MCF 10A (cell line): ENCODE results near the gene PXK. TPM values are rescaled to one million over a fixed set of nuclear protein-coding genes. Genes with fewer than 3 reads are reported as not detected.
"Not testable (repeated sequence)": the region's sequence is repeated elsewhere in the genome, so short reads cannot be mapped to it uniquely, and the experiment has no call there.

Source experiments
- BruUV-seq: library from RNA; stranded (reverse); fragments of 400-500 nt; replicated peaks from 2 replicates; lab custom pipeline; 2021; lab: Mats Ljungman, UMichigan
- CTCF ChIA-PET: fragments of 300-600 bp; sonication (Branson Sonifier 250); formaldehyde crosslinking; extraction: SDS; loops from one replicate; lab custom pipeline; 2021; ENCODE audit warnings: antibody characterized with exemption, inconsistent platforms; lab: Yijun Ruan, JAX
- POLR2A ChIA-PET: fragments of 300-600, 350-650 bp; sonication (Branson Sonifier 250); formaldehyde crosslinking; extraction: SDS; loops from one replicate; lab custom pipeline; 2020; ENCODE audit warnings: antibody characterized with exemption, inconsistent platforms; lab: Yijun Ruan, JAX
- DNase-seq: peaks from one replicate; pipeline ENCODE4 v3.0.0-alpha.2; 2018; ENCODE audit not compliant: unreplicated experiment
- H3K27ac Mint-ChIP-seq: one replicate; pipeline ENCODE4 v1.8.0; 2022; ENCODE audit warnings: mild to moderate bottlenecking, low read depth, mixed read lengths; ENCODE audit not compliant: unreplicated experiment
- H3K27me3 Mint-ChIP-seq: one replicate; pipeline ENCODE4 v1.8.0; 2022; ENCODE audit warnings: mixed read lengths; ENCODE audit not compliant: insufficient read depth, unreplicated experiment
- H3K36me3 Mint-ChIP-seq: one replicate; pipeline ENCODE4 v1.8.0; 2022; ENCODE audit warnings: mild to moderate bottlenecking, moderate library complexity, mixed read lengths; ENCODE audit not compliant: insufficient read depth, unreplicated experiment
- H3K4me1 Mint-ChIP-seq: one replicate; pipeline ENCODE4 v1.8.0; 2022; ENCODE audit warnings: mixed read lengths; ENCODE audit not compliant: insufficient read depth, unreplicated experiment
- H3K4me3 Mint-ChIP-seq: one replicate; pipeline ENCODE4 v1.8.0; 2022; ENCODE audit warnings: mild to moderate bottlenecking, moderate library complexity, mixed read lengths; ENCODE audit not compliant: unreplicated experiment
- H3K9me3 Mint-ChIP-seq: one replicate; pipeline ENCODE4 v1.8.0; 2022; ENCODE audit warnings: mixed read lengths; ENCODE audit not compliant: unreplicated experiment
- CTCF ChIP-seq: fragments of 200-600 bp; IDR thresholded peaks from one replicate; pipeline ENCODE4 v1.8.0; 2022; ENCODE audit warnings: antibody characterized with exemption, mild to moderate bottlenecking; ENCODE audit not compliant: unreplicated experiment
- intact Hi-C: fragments of 100-400 bp; cut with micrococcal nuclease; formaldehyde crosslinking; loops from 2 replicates; pipeline ENCODE4 v1.14.1; 2022
- total RNA-seq: library from RNA; stranded (reverse); gene quantifications from 2 replicates; pipeline ENCODE4 v1.2.3, GENCODE V29; 2022

PXK gene
- total RNA-seq, 1 experiment from 2014 or later: 62.2 TPM

GRCh38 chr3:58288011-58288728, 44.5 kb upstream of the PXK start:
- H3K27ac Mint-ChIP-seq: no peak overlapping the region
- H3K4me1 Mint-ChIP-seq: no peaks in the 10 kb centered on the region

GRCh38 chr3:58288964-58289613, 43.6 kb upstream of the PXK start:
- H3K27ac Mint-ChIP-seq, BruUV-seq, DNase-seq, H3K9me3 Mint-ChIP-seq, intact Hi-C loops, H3K4me3 Mint-ChIP-seq, POLR2A ChIA-PET, H3K4me1 Mint-ChIP-seq, H3K27me3 Mint-ChIP-seq: not testable (repeated sequence)
- CTCF ChIA-PET: interaction anchor here (1.7 kb wide), 1 partner anchor 11 kb away, joined by 5 read pairs; no protein-coding TSS in a partner anchor
- H3K36me3 Mint-ChIP-seq: peaks cover 18% of the 10 kb centered on the region

More at GRCh38 chr3:58288011-58288728, 44.5 kb upstream of the PXK start:
- H3K9me3 Mint-ChIP-seq: no peaks in the 10 kb centered on the region
- intact Hi-C loops: no loop called here
- no peak overlapping the region for H3K4me3 Mint-ChIP-seq
- POLR2A ChIA-PET: interaction anchor here (0.6 kb wide), 1 partner anchor 683 kb away, joined by 3 read pairs; no protein-coding TSS in a partner anchor
- no peak for TF ChIP-seq CTCF
- peaks cover 18% of the 10 kb centered on the region for H3K36me3 Mint-ChIP-seq
- BruUV-seq: no TSS peak
- H3K27me3 Mint-ChIP-seq: no peaks in the 10 kb centered on the region
- no peak for DNase-seq
- CTCF ChIA-PET: interaction anchor here (0.6 to 1.7 kb wide), 4 partner anchors 10 to 1360 kb away, joined by 3 to 5 read pairs (median 4); no protein-coding TSS in a partner anchor

GRCh38 chr3:58290446-58290845, 42.2 kb upstream of the PXK start:
- H3K9me3 Mint-ChIP-seq, BruUV-seq, H3K27ac Mint-ChIP-seq, POLR2A ChIA-PET, DNase-seq, CTCF ChIA-PET, H3K27me3 Mint-ChIP-seq, H3K4me3 Mint-ChIP-seq, H3K4me1 Mint-ChIP-seq, intact Hi-C loops: not testable (repeated sequence)
- H3K36me3 Mint-ChIP-seq: peaks cover 17% of the 10 kb centered on the region

GRCh38 chr3:58291671-58292338, 40.9 kb upstream of the PXK start:
- Mint-ChIP-seq H3K4me3 (no peak overlapping the region), H3K36me3 (peaks cover 12% of the 10 kb centered on the region), H3K27me3 (no peaks in the 10 kb centered on the region), H3K4me1 (no peaks in the 10 kb centered on the region), H3K9me3 (no peaks in the 10 kb centered on the region), H3K27ac (no peak overlapping the region)
- BruUV-seq: no TSS peak
- intact Hi-C loops: no loop called here
- TF ChIP-seq CTCF: no peak
- no peak for DNase-seq
- CTCF ChIA-PET: interaction anchor here (0.9 to 2.8 kb wide), 7 partner anchors 8 to 130 kb away, joined by 3 to 10 read pairs (median 4); partner anchors contain the start of genes HTD2 and RPP14
- POLR2A ChIA-PET: no interaction called here
